EH (cell line): Measurements from ENCODE around the gene AANAT.

Experiments
- DNase-seq: peaks from one replicate; pipeline ENCODE4 v3.0.0-alpha.2; 2015; ENCODE audit warnings: low read depth

Gene AANAT

GRCh38 chr17:76490112-76490710, 22.8 kb downstream of the AANAT start:
- no peak for DNase-seq

- no peak for DNase-seq
These were observed 24.1 kb downstream of the AANAT start for GRCh38 chr17:76491271-76492122.

GRCh38 chr17:76492123-76492988, 25.0 kb downstream of the AANAT start:
- no peak for DNase-seq

GRCh38 chr17:76492989-76493501, 25.6 kb downstream of the AANAT start:
- DNase-seq, result peak; percentile 90

GRCh38 chr17:76493505-76494167, 26.2 kb downstream of the AANAT start:
- no peak for DNase-seq

GRCh38 chr17:76495663-76496400, 28.4 kb downstream of the AANAT start:
- DNase-seq, result no peak

- no peak for DNase-seq
These were observed 29.1 kb downstream of the AANAT start for GRCh38 chr17:76496464-76496863.

- DNase-seq, result no peak
These were observed 30.2 kb downstream of the AANAT start for GRCh38 chr17:76497699-76497978.

GRCh38 chr17:76497979-76498875, 30.8 kb downstream of the AANAT start:
- DNase-seq, result peak; percentile 90

GRCh38 chr17:76498876-76499251, 31.5 kb downstream of the AANAT start:
- no peak for DNase-seq

- DNase-seq, result no peak
These were observed 31.9 kb downstream of the AANAT start for GRCh38 chr17:76499267-76499667.

GRCh38 chr17:76500074-76500746, 32.8 kb downstream of the AANAT start:
- no peak for DNase-seq

- DNase-seq, result no peak
These were observed 33.3 kb downstream of the AANAT start for GRCh38 chr17:76500747-76501017.

GRCh38 chr17:76501018-76501826, 33.8 kb downstream of the AANAT start, which contains the start of gene RHBDF2:
RHBDF2 (minus strand) TSS chr17:76501423; CDS start chr17:76481524, 19,899 bp downstream.
- peak; percentile 85 for DNase-seq

GRCh38 chr17:76501827-76502307, 34.5 kb downstream of the AANAT start:
- no peak for DNase-seq

- DNase-seq, result no peak
These were observed 35.2 kb downstream of the AANAT start for GRCh38 chr17:76502341-76503211.

GRCh38 chr17:76504117-76504516, 36.7 kb downstream of the AANAT start:
- DNase-seq, result no peak
